Calu3 (cell line): ENCODE measurements around the gene RCBTB2. TPM values are rescaled to one million over a fixed set of nuclear protein-coding genes. Genes with fewer than 3 reads are reported as not detected.

Experiments used
- BruUV-seq: library from RNA; stranded (reverse); fragments of 400-500 nt; replicated peaks from 2 replicates; lab custom pipeline; 2021; lab: Mats Ljungman, UMichigan
- CTCF ChIA-PET: fragments of 300-600 bp; sonication (Branson Sonifier 250); formaldehyde crosslinking; loops from one replicate; lab custom pipeline; 2022; ENCODE audit warnings: antibody characterized with exemption; lab: Charles Lee
- DNase-seq: peaks from one replicate; pipeline ENCODE4 v3.0.0; 2022
- H3K27ac Mint-ChIP-seq: one replicate; pipeline ENCODE4 v1.8.0; 2022; ENCODE audit warnings: mixed read lengths; ENCODE audit not compliant: unreplicated experiment
- H3K27me3 Mint-ChIP-seq: one replicate; pipeline ENCODE4 v1.8.0; 2022; ENCODE audit warnings: mixed read lengths; ENCODE audit not compliant: unreplicated experiment
- H3K36me3 Mint-ChIP-seq: one replicate; pipeline ENCODE4 v1.8.0; 2022; ENCODE audit warnings: mild to moderate bottlenecking, moderate library complexity, mixed read lengths; ENCODE audit not compliant: insufficient read depth, unreplicated experiment
- H3K4me1 Mint-ChIP-seq: one replicate; pipeline ENCODE4 v1.8.0; 2022; ENCODE audit warnings: mild to moderate bottlenecking, low read depth, mixed read lengths; ENCODE audit not compliant: unreplicated experiment
- H3K4me3 Mint-ChIP-seq: one replicate; pipeline ENCODE4 v1.8.0; 2022; ENCODE audit warnings: mild to moderate bottlenecking, low read depth, moderate library complexity, mixed read lengths; ENCODE audit not compliant: unreplicated experiment
- H3K9me3 Mint-ChIP-seq: one replicate; pipeline ENCODE4 v1.8.0; 2022; ENCODE audit warnings: low read depth, mixed read lengths; ENCODE audit not compliant: unreplicated experiment
- intact Hi-C: fragments of 100-400 bp; cut with micrococcal nuclease; formaldehyde crosslinking; loops from one replicate; pipeline ENCODE4 v1.10.0; 2022; ENCODE audit not compliant: unreplicated experiment
- total RNA-seq: library from RNA; stranded (reverse); gene quantifications from 2 replicates; pipeline ENCODE4 v1.2.3, GENCODE V29; 2022
- TF ChIP-seq, protein P1 (sequence below): fragments of 200-600 bp; IDR thresholded peaks from one replicate; pipeline ENCODE4 v1.8.0; 2022; ENCODE audit warnings: antibody characterized with exemption; ENCODE audit not compliant: unreplicated experiment

RCBTB2 gene
- total RNA-seq, 1 experiment from 2014 or later = 3.7 TPM

DNA sequence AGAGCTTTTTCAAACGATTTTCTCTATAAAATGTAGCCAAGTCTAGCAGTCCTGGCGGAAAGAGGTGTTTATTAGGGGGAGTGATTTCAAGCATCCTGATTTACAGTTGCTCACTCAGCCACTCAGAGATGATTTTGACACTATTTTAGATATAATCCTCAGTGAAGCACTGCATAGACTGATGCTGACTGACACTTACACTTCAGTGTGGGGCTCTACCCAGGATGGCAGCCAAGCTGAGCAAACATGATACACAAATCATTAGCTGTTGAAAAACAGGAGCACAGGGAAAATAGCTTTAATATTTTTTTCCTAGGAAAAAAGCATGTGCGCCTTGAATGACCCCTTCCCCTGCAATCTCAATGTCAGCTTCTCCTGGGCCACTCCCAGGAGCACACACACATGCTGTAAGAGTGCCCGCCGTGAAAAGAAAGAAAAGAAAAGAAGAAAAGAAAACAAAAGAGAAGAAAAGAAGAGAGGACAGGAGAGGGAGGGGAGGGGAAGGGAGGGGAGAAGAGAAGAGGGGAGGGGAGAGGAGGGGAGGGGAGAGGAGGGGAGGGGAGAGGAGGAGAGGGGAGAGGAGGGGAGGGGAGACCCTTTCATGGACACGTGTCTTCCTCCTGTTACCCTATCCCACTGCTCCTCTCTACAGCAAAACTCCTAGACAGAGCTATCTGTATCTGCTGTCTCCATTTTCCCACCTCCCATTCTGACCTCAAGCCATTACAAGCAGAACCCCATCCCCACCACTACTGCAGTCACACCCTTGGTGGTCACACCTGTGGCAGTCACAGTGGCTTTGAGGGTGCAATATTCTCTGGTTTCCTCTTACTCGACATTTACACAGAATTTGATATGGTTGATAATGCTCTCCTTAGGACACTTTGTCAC lies 36.4 kb downstream of the RCBTB2 start:
- H3K27me3 Mint-ChIP-seq = no peaks in the 10 kb centered on the region
- no peak overlapping the region for H3K27ac Mint-ChIP-seq
- no peak overlapping the region for H3K4me3 Mint-ChIP-seq
- no peak for DNase-seq
- TF ChIP-seq, protein P1, sequence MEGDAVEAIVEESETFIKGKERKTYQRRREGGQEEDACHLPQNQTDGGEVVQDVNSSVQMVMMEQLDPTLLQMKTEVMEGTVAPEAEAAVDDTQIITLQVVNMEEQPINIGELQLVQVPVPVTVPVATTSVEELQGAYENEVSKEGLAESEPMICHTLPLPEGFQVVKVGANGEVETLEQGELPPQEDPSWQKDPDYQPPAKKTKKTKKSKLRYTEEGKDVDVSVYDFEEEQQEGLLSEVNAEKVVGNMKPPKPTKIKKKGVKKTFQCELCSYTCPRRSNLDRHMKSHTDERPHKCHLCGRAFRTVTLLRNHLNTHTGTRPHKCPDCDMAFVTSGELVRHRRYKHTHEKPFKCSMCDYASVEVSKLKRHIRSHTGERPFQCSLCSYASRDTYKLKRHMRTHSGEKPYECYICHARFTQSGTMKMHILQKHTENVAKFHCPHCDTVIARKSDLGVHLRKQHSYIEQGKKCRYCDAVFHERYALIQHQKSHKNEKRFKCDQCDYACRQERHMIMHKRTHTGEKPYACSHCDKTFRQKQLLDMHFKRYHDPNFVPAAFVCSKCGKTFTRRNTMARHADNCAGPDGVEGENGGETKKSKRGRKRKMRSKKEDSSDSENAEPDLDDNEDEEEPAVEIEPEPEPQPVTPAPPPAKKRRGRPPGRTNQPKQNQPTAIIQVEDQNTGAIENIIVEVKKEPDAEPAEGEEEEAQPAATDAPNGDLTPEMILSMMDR = no peak
- no TSS peak for BruUV-seq
- no peaks in the 10 kb centered on the region for H3K36me3 Mint-ChIP-seq
- intact Hi-C loops = no loop called here
- no peaks in the 10 kb centered on the region for H3K9me3 Mint-ChIP-seq
- CTCF ChIA-PET = no interaction called here
- H3K4me1 Mint-ChIP-seq = no peaks in the 10 kb centered on the region

DNA sequence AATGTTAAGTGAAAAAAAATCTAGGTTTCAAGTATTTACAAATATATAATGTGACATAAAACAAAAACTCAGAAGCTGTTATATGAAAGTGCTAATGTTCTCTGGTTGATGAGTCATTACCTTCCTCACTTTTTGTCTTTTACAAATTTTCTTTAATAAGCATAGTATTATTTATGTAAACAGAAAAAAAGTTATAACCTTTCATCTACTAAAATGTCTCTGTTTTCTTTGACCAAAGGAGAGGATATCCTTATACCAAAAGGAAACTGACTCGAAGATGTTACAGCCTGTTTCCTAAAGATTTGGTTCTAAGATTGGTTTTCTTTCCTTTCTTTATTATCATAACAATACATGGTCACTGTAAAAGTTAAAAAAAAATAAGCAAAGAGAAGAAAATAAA lies 38.0 kb downstream of the RCBTB2 start:
- intact Hi-C loops = loop anchor here (5.0 kb wide), 1 partner anchor 87 kb away; no protein-coding TSS in a partner anchor
- no peaks in the 10 kb centered on the region for H3K9me3 Mint-ChIP-seq
- no peaks in the 10 kb centered on the region for H3K36me3 Mint-ChIP-seq
- H3K27me3 Mint-ChIP-seq = no peaks in the 10 kb centered on the region
- H3K4me1 Mint-ChIP-seq = no peaks in the 10 kb centered on the region
- TF ChIP-seq, protein P1 = no peak
- no peak for DNase-seq
- H3K27ac Mint-ChIP-seq = no peak overlapping the region
- CTCF ChIA-PET = no interaction called here
- H3K4me3 Mint-ChIP-seq = no peak overlapping the region
- no TSS peak for BruUV-seq

DNA sequence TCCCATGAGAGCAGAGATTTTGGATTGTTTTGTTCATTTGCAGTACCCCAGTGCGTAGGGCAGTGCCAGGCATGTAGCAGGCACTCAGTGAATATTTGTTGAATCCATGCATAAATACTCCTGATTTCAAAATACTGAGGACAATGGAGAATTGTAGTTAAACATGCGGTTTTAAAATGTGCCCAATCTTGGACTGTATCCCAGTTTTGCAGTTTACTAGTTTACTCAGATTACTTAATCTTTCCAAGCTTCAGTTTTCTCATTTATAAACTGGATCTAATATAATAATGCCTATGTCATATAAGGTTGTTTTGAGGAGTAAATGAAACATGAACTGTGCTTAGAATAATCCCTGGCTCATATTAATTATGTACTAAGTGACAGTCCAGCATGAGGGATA lies 39.0 kb downstream of the RCBTB2 start:
- intact Hi-C loops = loop anchor here (5.0 kb wide), 1 partner anchor 88 kb away; no protein-coding TSS in a partner anchor
- H3K27ac Mint-ChIP-seq = no peak overlapping the region
- no peak overlapping the region for H3K4me3 Mint-ChIP-seq
- no TSS peak for BruUV-seq
- CTCF ChIA-PET = no interaction called here
- DNase-seq = no peak
- H3K27me3 Mint-ChIP-seq = no peaks in the 10 kb centered on the region
- TF ChIP-seq, protein P1 = no peak
- no peaks in the 10 kb centered on the region for H3K36me3 Mint-ChIP-seq
- no peaks in the 10 kb centered on the region for H3K9me3 Mint-ChIP-seq
- no peaks in the 10 kb centered on the region for H3K4me1 Mint-ChIP-seq

DNA sequence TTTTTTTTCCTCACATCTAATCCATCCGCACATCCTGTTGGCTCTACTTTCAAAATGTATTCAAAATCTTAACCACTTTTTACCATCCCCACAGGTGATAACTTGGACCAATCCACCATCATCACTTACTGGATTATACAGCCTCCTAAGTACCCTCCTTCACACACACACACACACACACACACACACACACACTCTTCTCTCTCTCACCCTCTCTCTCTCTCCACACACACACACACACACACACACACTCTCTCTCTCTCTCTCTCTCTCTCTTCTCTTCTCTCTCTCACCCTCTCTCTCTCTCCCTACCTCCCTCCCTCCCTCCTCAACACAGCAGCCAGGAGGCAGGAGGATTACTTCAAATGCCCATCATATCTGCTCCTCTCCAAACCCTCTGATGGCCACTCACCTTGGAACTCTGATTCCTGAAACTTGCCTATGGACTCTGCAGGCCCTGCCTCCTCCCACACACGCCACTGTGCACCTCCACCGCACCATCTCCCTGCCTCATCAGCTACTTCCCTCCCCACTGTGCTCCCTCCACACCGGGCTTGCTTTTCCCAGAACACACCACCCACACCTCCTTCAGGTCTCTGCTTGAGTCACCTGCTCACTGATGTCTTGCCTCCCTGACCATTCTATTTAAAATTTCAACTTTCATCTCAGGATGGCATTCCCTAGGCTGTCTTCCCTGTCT lies 39.7 kb downstream of the RCBTB2 start:
- no peaks in the 10 kb centered on the region for H3K36me3 Mint-ChIP-seq
- H3K27ac Mint-ChIP-seq = no peak overlapping the region
- no peak for DNase-seq
- TF ChIP-seq, protein P1 = no peak
- no TSS peak for BruUV-seq
- CTCF ChIA-PET = no interaction called here
- no peaks in the 10 kb centered on the region for H3K27me3 Mint-ChIP-seq
- no peaks in the 10 kb centered on the region for H3K4me1 Mint-ChIP-seq
- intact Hi-C loops = loop anchor here (5.0 kb wide), 1 partner anchor 89 kb away; no protein-coding TSS in a partner anchor
- no peak overlapping the region for H3K4me3 Mint-ChIP-seq
- no peaks in the 10 kb centered on the region for H3K9me3 Mint-ChIP-seq
